AG04450 (cell line): Measurements from ENCODE around the gene EEF1A2. TPM values are rescaled to one million over a fixed set of nuclear protein-coding genes. Genes with fewer than 3 reads are reported as not detected.

Experiments
- CTCF ChIA-PET: fragments of 300-600, 350-600 bp; formaldehyde crosslinking; extraction: SDS; loops from one replicate; lab custom pipeline; 2022; ENCODE audit warnings: antibody characterized with exemption, inconsistent platforms; lab: Charles Lee
- POLR2A ChIA-PET: fragments of 350-600 bp; formaldehyde crosslinking; extraction: SDS; loops from one replicate; lab custom pipeline; 2021; ENCODE audit warnings: antibody characterized with exemption, inconsistent platforms; lab: Yijun Ruan, JAX
- DNase-seq: peaks from one replicate; pipeline ENCODE4 v3.0.0-alpha.2; 2011; ENCODE audit warnings: low read depth, low spot score
- H3K27ac ChIP-seq: one replicate; pipeline ENCODE4 v1.5.1; 2012; ENCODE audit warnings: low read depth, low read length, control low read depth
- H3K27me3 ChIP-seq: one replicate; pipeline ENCODE4 v1.6.0; 2012; ENCODE audit warnings: low read length; ENCODE audit not compliant: control insufficient read depth, insufficient read depth
- H3K4me3 ChIP-seq: 2 replicates; pipeline ENCODE4 v1.5.1; 2011; ENCODE audit warnings: mild to moderate bottlenecking, low read depth, low read length, control low read depth
- H3K9me3 ChIP-seq: 2 replicates; pipeline ENCODE4 v1.5.1; 2012; ENCODE audit warnings: low read length; ENCODE audit not compliant: control insufficient read depth, insufficient read depth
- polyA plus RNA-seq: library from polyadenylated mRNA; depleted of rRNA; stranded (reverse); fragments of >200 nt; gene quantifications from 2 replicates; pipeline ENCODE4 v1.2.3, GENCODE V29; 2011
- TF ChIP-seq, protein P1 (sequence below): IDR thresholded peaks from 2 replicates; pipeline ENCODE4 v1.5.1; 2011; ENCODE audit warnings: low read depth, low read length, control low read depth, inconsistent platforms

The EEF1A2 gene
- polyA plus RNA-seq, 1 experiment, result 0.94 TPM

DNA sequence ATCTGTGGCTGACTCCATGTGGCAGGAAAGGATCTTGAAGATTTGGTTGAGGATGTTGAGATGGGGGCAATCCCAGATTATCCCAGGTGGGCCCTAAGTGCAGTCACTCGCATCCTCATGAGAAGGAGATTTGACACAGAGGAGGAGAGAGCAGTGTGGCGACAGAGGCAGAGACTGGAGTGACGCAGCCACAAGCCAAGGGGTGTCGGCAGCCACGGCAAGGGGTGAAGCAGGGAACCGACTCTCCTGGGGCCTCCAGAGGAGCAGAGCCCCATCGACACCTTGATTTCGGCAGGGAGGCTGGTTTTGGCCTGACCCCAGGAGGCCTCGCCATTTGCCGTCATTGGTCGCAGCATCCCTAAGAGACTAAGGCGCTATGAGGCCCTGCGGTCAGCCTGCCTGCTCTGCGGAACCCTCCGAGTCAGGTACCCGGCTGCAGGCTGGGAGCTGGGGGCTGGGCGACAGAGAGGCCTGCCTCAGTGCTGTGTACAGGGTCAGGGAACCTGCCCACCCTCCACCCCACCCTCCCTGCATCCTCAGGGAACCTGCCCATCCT lies 12.5 kb downstream of the EEF1A2 start:
- Histone ChIP-seq H3K27ac (no peak overlapping the region), H3K9me3 (peaks cover 5% of the 10 kb centered on the region), H3K4me3 (no peak overlapping the region), H3K27me3 (peaks cover 39% of the 10 kb centered on the region)
- ChIA-PET CTCF (no interaction called here), POLR2A (no interaction called here)
- TF ChIP-seq, protein P1, sequence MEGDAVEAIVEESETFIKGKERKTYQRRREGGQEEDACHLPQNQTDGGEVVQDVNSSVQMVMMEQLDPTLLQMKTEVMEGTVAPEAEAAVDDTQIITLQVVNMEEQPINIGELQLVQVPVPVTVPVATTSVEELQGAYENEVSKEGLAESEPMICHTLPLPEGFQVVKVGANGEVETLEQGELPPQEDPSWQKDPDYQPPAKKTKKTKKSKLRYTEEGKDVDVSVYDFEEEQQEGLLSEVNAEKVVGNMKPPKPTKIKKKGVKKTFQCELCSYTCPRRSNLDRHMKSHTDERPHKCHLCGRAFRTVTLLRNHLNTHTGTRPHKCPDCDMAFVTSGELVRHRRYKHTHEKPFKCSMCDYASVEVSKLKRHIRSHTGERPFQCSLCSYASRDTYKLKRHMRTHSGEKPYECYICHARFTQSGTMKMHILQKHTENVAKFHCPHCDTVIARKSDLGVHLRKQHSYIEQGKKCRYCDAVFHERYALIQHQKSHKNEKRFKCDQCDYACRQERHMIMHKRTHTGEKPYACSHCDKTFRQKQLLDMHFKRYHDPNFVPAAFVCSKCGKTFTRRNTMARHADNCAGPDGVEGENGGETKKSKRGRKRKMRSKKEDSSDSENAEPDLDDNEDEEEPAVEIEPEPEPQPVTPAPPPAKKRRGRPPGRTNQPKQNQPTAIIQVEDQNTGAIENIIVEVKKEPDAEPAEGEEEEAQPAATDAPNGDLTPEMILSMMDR, result no peak
- DNase-seq, result no peak

DNA sequence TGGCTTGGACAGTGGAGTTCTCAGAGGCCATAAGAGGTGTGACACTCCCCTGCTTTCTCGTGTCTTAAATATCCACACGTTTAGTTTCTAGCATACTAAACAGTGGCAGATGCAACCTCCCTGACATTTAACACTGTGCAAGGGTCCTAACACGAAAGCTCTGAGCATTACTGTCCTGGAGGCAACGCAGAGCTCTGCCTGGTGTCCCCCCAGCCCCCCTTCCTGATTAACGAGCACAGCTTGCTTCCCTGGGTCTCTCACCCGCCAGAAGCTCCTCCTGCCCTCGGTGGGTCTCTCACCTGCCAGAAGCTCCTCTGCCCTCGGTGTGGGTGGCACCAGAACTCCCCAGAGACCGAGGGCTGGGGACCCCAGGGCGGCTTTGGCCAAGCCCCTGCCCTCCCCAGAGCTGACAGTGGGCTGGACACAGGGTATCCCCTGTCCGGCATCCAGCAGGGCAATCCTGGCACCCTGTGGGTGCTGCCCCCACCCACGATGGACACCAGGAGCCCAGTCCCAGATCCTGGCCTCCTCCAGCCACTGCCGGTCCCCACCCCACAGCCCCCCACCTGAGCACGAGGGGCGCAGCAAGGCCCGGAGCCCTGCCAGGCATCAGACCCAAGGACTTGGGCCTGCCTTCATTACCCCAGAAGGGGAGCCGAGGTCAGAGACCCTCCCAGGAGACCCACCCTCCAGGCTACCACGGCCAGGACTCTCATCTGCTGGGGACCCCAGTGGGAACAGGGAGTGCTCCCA lies 14.1 kb downstream of the EEF1A2 start:
- TF ChIP-seq, protein P1, result no peak
- Histone ChIP-seq H3K4me3 (no peak overlapping the region), H3K27me3 (peaks cover 30% of the 10 kb centered on the region), H3K27ac (no peak overlapping the region), H3K9me3 (peaks cover 5% of the 10 kb centered on the region)
- ChIA-PET POLR2A (no interaction called here), CTCF (no interaction called here)
- no peak for DNase-seq

DNA sequence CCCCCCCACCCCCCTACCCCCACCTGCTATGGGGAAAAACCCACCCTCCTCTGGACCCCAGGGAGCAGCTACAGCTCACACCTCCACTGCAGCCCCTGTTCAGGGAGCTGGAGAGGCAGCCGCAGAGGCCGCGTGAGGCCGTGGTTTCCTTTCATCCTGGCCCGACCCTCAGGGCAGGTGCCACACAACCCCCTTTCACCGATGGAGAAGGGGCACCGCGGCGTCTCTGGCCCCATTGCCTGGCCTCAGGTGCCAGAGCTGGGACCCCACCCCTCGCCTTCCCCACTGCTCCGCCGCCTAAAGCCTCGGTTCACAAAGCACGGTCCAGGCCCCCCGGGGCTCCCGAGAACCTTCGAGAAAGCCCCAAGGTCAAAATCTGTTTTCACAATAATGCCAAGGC lies 14.6 kb downstream of the EEF1A2 start:
- no peak for DNase-seq
- Histone ChIP-seq H3K27ac (no peak overlapping the region), H3K27me3 (peaks cover 28% of the 10 kb centered on the region), H3K9me3 (peaks cover 5% of the 10 kb centered on the region), H3K4me3 (no peak overlapping the region)
- CTCF ChIA-PET, result no interaction called here
- POLR2A ChIA-PET, result no interaction called here
- TF ChIP-seq, protein P1, result no peak

DNA sequence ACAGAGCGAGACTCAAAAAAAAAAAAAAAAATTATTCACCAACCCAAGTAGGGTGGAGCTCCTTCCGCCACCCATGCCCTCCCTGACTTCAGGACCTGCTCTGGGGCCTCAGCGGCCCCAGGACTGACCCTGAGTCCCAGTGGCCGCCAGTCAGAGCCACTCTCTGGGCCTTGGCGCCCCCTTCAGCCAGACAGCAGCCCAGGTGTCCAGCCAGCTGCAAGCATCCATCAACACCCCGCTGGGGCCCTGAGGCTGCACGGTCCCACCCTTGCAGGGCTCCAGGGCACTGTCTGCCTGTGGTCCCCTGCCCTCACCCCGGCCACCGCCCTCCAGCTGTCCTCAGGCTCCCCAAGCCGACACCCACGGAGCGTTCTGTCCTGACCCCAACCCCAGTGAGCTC lies 15.0 kb downstream of the EEF1A2 start:
- H3K9me3 ChIP-seq, result peaks cover 5% of the 10 kb centered on the region
- POLR2A ChIA-PET, result no interaction called here

More for the DNA sequence above, 15.0 kb downstream of the EEF1A2 start:
- Histone ChIP-seq H3K27ac (no peak overlapping the region), H3K4me3 (no peak overlapping the region), H3K27me3 (peaks cover 24% of the 10 kb centered on the region)
- TF ChIP-seq, protein P1, result no peak
- CTCF ChIA-PET, result no interaction called here
- no peak for DNase-seq
